ENCODE data around the gene LAMC1.

The LAMC1 gene

DNA sequence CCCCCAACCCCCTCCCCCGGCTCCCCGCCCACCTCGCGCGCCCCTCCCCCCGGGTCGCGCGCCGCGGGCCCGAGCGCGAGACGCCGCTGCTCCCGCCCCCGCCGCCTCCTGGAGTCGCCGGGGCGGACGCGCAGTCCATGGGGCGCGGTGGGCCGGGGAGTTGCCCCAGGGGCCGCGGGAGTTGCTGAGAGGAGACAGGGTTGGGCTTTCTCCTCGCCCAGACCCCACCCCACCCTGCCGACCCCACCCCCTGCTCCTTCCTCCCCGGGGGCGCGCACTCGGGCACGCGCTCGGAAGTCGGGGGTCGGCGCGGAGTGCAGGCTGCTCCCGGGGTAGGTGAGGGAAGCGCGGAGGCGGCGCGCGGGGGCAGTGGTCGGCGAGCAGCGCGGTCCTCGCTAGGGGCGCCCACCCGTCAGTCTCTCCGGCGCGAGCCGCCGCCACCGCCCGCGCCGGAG, at the start of gene LAMC1:
Gene LAMC1, plus strand, starts transcription at position 275 of the 455 bp plus-strand sequence. CDS start 297 bp downstream, outside the sequence.
- DNase-seq, result no peak

DNA sequence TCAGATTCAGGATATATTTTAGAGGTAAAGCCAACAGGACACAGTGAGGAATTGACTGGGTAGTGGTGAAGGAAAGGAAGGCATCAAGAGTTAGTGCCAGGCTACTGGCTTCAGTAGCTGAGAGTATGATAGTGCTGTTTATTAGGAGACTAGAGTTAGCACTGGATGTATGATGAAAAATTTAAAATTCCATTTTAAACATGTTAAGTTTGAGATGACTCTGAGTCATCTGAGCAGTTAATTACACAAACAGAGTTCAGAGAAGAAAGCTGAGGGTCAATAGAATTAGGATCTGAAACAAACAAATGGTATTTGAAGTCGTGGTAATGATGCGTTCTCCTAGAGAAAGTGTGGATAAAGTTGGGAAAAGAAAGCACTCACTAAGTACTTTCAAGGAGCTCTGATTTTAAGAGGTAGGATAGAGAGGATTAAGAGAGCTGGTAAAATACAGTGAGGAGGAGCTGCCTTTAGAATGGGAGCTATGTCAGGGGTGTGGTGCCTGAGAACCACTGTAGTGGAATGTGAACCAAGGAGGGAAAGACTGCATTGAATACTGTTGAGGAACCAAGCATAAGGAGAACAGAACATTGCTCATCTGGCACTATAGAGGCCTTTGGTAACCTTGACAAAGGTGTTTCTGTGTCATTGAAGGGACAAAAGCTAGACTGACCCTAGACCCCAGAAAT, 48.6 kb upstream of the LAMC1 start:
- no peak for DNase-seq

DNA sequence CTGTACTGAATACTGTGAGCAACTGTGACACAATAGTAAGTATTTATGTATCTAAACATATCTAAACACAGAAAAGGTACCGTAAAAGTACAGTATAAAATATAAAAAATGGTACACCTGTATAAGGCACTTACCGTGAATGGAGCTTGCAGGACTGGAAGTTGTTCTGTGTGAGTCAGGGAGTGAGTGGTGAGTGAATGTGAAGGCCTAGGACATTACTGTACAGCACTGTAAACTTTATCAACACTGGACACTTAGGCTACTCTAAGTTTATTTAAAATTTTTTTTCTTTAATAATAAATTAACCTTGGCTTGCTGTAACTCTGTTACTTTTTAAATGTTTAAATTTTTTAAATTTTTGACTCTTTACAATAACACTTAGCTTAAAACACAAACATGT, 45.7 kb upstream of the LAMC1 start:
- DNase-seq, result no peak

DNA sequence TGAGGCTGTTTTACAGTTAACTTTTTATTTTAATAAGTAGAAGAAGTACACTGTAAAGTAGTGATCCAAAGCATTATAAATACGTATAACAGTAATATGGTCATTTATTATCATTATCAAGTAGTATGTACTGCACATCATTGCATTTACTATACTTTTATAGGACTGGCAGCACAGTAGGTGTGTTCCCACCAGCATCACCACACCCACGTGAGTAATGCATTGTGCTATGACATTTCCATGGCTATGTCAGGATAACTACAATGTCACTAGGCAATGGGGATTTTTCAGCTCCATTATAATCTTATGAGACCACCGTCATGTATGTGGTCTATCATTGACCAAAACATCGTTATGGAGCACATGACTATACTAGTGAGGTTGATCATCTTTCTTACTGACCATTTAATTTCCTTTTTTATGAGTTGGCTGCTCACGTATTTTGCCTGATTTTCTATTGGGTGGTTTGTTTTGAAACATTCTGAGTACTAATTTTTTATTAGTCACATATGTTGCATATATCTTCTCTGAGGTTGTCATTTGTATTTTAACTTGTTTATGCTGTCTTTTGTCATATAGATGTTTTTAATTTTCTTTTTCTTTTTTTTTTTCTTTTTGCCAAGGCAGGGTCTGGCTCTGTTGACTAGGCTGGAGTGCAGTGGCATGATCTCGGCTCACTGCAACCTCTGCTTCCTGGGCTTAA, 44.9 kb upstream of the LAMC1 start:
- no peak for DNase-seq

DNA sequence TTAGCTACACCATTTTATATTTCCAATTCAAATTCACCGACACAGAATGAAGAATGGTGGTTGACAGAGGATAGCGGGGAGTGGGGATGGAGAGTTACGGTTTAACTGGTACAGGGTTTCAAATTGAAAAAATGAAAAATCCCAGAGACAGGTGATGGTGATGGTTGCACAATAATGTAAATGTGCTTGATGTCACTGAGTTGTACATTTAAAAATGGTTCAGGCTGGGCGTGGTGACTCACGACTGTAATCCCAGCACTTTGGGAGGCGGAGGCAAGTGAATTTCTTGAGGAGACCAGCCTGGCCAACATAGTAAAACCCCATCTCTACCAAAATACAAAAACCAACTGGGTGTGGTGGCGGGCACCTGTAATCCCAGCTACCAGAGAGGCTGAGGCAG, 39.1 kb upstream of the LAMC1 start:
- no peak for DNase-seq

DNA sequence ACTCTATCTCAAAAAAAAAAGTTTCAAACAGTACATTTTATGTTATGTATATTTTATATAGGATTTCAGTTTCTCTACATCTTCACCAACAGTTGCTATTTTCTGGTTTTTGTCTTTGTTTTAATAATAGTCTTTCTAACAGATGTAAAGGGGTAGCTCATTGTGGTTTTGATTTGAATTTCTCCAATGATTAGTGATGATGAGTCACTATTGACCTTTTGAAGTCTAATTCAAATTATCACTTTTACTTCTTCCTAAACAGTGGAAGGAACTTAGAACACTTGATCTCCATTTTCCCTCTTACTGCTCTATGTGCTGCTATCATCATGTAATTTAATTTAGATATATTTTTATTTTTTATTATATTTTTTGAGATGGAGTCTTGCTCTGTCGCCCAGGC, 38.6 kb upstream of the LAMC1 start:
- no peak for DNase-seq

DNA sequence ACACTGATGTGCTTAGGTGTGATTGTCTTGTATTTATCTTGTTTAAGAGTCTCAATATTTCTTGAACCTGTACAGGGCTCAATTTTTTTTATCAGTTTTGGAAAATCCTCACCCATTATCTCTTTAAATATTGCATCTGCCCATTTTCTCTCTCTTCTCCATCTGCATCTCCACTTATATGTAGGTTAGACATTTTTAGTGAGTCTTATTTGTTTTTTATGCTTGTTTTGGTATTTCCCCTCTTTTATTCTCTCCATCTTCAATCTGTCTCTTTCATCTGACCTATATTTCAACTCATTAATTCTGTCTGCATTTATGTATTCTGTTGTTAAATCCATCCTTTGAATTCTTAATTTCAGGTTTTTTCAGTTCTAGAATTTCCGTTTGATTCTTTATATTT, 37.3 kb upstream of the LAMC1 start:
- DNase-seq, result no peak

DNA sequence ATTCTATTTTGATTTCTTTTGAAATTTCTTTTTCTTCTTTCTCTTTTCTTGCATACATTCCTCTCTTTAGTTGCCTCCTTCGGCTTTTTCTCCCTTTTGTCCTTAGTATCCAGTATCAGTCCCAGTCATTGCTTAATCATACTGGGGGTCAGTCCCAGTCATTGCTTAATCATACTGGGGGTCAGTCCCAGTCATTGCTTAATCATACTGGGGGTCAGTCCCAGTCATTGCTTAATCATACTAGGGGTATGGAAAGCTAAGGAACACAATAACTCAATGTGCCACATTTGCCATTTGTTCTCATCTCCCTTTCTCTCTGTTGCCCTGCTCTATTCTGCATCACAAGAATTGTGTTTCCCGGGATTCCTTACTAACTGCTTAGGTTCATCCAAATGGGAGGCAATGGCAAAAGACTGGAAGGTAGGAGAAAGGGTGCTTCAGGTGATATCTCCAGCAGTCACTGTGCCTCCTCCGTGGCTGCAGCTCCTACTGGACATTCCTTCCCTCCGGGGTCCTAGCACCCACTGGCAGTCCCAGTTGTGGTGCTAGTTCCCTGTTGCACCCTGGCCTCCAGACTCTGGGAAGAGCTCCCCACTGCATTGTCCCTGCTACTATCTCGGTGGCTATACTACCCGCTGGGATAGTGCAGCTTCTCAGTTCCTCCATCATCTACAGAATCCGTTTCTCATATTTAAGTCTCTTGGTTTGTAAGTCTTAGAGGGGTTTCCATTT, 32.6 kb upstream of the LAMC1 start:
- no peak for DNase-seq

DNA sequence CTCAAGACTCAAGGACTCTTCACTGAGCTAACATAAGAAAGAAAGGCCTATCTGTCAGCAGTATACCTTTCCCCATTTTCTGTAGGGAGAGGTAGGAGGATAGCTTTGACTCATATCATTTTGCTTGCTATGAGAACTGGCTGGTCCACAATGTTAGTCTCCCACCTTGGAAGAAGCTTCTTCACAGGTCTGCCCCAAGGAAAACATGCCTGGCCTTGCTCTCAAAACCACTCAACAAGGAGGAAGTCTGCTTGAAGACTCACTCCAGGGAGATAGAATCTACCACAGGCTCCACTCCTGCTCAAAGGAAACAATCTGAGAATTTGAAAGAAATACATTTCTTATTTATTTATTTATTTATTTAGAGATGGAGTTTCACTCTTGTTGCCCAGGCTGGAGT, 29.5 kb upstream of the LAMC1 start:
- no peak for DNase-seq

DNA sequence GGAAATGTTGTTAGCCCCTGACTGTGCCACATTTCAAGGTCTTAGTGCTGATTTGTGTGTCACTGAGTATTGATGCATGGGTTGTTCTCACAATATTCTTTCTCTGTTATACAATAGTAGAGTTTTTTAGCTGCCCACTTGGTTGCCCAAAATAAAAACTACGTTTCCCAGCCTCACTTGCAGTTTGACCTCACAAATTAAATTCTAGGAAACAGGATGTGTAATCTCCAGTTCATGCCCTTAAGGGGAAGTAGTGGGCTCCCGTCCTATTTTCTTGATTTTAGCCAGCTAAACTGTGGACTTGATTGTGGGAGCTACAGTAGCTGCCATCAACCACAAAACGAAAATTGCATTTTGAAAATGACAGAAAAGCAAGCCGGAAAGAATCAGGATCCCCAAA, 27.3 kb upstream of the LAMC1 start:
- no peak for DNase-seq

DNA sequence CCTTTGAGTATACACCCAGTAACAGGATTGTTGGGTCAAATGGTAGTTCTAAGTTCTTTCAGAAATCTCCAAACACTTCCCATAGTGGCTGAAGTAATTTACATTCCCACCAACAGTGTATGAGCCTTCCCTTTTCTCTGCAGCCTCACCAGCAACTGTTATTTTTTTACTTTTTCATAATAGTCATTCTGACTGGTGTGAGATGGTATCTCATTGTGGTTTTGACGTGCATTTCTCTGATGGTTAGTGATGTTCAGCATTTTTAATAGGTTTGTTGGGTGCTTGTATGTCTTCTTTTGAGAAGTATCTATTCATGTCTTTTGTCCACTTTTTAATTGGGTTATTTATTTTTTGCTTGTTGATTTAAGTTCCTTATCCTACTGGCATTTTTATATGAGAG, 26.4 kb upstream of the LAMC1 start:
- no peak for DNase-seq

DNA sequence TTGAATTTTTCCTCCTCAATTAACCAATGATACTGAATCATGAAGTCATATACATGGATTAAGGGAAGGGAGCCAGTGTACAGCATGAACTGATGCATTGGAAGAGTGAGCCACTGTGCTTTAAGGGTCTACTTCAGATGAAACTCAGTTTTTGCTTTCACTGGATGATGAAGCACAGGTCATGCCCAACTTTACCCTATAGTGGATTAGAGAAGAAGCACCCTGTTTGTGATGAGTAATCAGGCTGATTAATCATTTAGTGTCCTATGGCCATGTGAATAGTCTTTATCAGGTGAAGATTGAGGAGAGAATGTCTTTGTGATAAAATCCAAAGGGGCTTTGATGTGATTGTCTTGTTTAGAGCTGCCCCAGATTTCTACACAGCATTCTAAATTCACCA, 24.7 kb upstream of the LAMC1 start:
- no peak for DNase-seq

DNA sequence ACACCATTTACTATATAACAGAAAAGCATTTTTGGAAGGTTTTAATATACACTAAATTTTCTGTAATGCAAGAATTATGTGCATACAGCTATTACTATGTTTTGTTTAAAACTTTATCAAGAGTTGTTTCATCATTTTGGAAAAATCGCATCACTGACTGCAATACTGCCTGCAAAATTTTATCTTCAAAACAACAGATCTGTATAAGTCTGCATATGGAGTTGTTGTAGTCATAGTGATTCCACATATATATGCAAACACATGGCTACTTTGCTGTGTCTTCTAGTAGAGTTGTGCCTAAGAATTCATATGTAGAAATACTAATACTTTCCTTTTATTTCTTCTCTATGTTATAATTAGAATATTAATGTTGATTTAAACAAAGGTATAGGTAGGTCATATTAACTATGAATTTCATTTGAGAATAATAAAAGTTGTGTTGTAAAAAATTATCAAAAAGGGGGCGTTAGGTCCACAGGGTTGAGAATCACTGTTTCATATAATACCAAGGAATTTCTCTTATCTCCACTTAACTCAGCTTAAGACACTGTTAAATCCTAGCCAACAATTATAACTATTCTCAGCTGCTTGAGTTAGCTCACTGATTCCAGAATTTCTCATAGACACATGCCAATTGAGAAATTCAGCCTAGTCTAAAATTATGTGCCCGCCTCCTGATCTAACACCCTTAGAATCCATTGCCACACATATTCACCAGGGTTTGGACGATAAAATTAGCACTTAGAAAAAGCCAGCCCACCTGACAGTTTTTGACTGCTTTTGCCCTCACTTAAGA, 22.9 kb upstream of the LAMC1 start:
- DNase-seq, result no peak

DNA sequence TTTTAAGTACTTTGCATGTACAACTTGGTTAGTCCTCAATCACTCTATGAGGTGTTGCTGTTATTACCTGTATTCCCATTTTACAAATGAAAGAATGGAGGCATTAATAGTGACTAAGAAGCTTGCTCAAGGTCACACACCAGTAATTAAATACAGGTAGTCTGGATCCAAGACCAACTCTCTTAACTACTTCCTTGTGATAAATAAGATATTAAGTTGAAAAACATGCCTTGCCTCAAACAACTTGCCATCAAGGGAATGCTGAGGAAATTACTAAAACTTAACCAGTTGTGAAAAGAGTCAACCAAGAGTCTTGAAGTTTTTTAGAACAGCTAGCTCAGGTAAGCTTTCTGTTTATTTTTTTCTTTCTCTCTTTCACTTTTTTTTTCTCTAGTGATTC, 21.0 kb upstream of the LAMC1 start:
- no peak for DNase-seq

DNA sequence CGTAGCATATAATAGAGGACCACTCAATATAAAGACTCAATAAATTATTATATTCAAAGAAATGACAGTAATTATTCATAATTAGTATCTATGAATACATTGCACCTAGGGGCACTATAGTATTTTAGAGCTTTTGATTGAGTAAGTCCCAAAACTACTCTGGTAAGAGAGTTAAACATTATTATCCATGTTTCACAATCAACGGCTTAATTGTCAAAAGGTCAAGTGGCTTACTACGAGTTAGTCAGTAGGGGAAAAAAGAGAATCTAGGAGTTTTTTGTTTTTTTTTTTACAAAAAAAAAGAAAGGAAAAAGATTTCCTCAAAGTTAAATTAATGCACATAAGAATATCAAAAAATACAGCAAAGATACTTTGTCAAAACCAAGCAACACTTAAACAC, 20.4 kb upstream of the LAMC1 start:
- DNase-seq, result no peak

DNA sequence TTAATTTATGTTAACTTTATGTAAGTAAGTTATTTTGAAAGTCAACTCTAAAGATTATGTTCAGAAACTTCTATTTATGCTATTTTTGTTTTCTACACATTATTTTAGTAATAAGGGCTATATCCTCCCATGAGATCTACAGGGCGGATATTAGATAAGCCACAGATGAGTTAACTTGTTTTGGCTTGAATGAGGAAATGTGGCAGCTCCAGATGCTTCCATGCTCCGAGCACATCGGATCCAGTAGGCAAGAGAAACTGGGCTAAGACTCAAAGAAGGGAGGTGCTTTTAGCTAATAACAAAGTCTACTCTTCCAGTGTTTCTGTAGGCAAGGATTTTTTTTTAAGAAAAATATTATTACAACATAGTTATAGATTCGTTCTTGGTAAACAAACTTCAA, 20.0 kb upstream of the LAMC1 start:
- DNase-seq, result no peak

DNA sequence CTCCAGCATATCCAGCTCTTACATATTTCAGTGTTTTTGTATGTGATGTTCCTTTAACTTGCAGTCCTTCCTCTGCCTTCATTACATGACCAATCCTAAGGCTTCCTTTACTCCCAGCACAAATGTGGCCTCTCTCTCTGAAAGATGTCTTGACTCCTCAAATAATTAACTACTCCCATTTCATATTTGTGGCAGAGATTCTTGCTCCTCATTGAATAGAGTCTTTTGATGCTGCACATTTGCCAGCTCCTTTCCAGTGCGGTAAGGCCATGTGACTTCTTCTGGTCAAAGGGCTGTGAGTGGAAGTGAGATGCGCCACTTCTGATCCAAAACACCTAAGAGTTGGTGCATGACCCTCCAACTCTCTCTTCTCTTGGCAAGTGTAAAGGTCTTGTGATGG, 19.1 kb upstream of the LAMC1 start:
- no peak for DNase-seq

DNA sequence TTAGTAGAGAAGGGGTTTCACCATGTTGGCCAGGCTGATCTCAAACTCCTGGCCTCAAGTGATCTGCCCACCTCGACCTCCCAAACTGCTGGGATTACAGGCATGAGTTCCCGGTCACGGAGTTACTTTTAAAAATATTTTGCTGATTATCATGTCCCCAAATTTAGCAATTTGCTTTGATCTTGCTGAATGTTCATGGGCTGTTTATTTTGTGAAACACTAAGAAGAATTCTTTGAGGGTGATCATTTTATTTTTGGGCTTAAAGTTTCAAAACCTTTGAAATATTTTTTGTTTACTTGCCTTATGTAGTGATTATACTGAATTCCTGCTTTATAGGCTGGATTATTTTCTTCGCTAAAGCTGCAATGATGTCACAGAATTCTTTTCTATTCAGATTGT, 11.4 kb upstream of the LAMC1 start:
- no peak for DNase-seq

DNA sequence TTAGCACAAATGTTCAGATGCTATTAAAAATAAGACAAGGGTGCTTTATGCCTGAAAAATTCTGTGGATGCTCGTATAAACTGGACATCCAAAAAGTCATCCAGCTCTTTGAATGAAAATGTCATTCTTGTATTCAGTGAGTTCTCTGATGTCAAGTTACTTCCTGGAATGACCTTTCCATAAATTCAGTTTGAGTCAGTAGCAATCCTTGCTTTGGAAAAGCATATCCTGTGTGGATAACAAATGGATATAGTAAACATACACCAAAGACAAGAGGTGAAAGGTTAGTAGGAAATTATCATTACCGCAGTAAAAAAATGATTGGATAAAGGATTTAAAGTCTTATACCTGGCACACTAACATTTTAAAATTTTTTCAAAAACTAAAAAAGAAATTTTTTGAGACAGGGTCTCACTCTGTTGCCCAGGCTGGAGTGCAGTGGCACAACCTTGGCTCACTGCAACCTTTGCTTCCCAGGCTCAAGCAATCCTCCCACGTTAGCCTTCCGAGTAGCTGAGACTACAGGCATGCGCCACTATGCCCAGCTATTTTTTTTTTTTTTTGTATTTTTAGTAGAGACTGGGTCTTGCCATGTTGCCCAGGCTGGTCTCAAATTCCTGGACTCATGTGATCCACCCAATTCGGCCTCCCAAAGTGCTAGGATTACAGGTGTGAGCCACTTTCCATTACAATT, 10.8 kb upstream of the LAMC1 start:
- no peak for DNase-seq

DNA sequence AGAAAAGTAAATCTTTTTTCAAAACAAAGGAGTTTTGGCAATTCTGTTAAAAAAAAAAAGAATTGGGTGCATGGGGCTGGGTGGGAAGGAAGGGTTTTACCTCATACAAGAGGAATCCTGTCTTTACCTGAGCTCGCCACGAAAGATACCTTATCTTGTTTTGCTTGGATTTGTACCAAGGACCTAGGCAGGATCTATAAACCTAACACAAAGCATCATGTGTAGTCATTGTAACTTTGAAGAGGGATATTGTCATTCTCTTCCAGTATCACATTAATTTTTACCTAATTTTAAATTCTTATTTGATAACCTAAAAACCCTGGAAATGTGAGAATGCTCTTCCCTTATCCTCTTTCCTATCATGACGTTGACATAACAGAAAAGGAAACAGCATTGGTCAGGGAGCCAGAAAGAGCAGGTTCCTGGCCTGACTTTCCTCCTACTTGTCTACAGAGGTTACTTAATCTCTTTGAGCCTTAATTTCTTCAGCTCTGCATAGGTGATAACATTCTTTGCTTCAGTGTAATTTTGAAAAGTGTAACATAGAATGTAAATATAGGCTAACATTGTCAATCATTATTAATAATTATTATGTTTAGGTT, 4.0 kb upstream of the LAMC1 start:
- DNase-seq, result no peak

DNA sequence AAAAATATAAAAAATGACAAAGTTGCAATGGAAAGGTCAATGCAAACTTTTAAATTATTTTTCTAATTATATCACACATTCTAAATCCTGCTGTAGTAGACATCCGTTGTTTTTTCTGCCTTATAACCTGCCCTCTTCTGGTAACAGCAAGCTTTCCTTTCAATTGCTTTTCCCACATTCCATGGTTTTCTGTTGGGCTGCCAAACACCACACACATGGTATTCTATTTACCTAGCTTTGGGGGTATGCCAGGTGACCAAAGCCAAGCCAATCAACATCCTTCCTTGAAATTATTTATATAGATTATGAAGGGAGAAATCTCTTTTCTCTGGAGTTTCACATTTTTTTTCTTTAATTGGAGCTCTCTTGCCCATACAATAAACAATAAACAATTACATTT, 3.4 kb upstream of the LAMC1 start:
- no peak for DNase-seq
